ENCODE measurements around the gene PTPN9. TPM values are rescaled to one million over a fixed set of nuclear protein-coding genes. Genes with fewer than 3 reads are reported as not detected.
A peak's percentile ranks its signal among the peaks of the same experiment; 100 is the strongest.

The PTPN9 gene
- total RNA-seq, 4 donors from 2014 or later: 16.3 to 30.6 (median 25.0) TPM

DNA sequence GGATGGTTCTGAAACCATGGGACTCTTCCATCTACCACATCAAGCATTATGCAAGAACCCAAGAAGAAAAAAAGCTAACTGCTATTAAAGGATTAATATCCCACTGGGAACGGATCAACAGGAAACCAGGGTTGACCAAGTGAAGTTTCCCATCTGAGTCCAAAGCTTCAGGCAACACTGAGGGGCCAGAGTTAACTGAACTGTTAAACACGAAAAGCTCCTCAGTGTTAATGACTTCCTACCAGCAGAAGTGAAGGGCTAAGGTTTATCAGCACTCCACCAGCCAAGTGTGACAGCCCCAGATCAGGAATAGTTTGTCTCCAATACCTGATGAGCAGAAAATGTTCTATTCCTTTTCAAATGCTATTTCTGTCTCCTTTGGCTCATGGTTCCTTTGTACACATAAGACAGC is 36.7 kb downstream of the PTPN9 start:
- peak overlapping the region in 3 of 4 donors; percentile 46 to 57 (median 52) for H3K27ac ChIP-seq
- no peaks in the 10 kb centered on the region for H3K9me3 ChIP-seq
- TF ChIP-seq POLR2AphosphoS5 (IDR thresholded peaks at IDR 0.05): no peak
- no peak for TF ChIP-seq CTCF (IDR thresholded peaks at IDR 0.05)
- no peak for TF ChIP-seq POLR2A (IDR thresholded peaks at IDR 0.05)
- no peak for TF ChIP-seq EP300 (IDR thresholded peaks at IDR 0.05)
- H3K4me3 ChIP-seq: no peak overlapping the region
- H3K36me3 ChIP-seq: no peaks in the 10 kb centered on the region
- peaks cover 0 to 34% (median 15%) of the 10 kb centered on the region in 3 donors for H3K4me1 ChIP-seq
- 38% methylated on average over 2 of the region's 2 CpGs for WGBS, 2 donors (ENCODE audit: low coverage in 1 of 2)
- ATAC-seq: peak; percentile 51
- no peaks in the 10 kb centered on the region for H3K27me3 ChIP-seq

DNA sequence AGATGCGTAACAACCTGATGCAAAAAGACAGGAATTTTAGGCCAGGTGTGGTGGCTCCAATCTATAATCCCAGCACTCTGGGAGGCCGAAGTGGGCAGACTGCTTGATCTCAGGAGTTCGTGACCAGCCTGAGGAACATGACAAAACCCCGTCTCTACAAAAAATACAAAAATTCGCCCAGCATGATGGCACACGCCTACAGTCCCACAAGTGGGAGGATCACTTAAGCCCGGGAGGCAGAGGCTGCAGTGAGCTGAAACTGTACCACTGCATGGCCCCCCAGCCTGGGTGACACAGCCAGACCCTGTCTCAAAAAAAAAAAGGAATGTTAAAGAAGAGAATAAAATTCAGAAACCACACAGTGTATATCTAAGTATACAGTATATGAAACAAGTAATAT is 40.7 kb downstream of the PTPN9 start:
- Histone ChIP-seq H3K27ac (no peak overlapping the region), H3K36me3 (no peaks in the 10 kb centered on the region)

GRCh38 chr15:75533945-75534344 is 45.2 kb downstream of the PTPN9 start:
- no peak for TF ChIP-seq POLR2AphosphoS5 (IDR thresholded peaks at IDR 0.05)
- no peak for TF ChIP-seq POLR2A (IDR thresholded peaks at IDR 0.05)
- no peak for TF ChIP-seq CTCF (IDR thresholded peaks at IDR 0.05)
- Histone ChIP-seq H3K9me3 (no peaks in the 10 kb centered on the region), H3K4me1 (peaks cover 25 to 38% (median 30%) of the 10 kb centered on the region in 3 donors), H3K36me3 (no peaks in the 10 kb centered on the region), H3K4me3 (no peak overlapping the region), H3K27ac (peak overlapping the region; percentile 77 to 91 (median 84)), H3K27me3 (no peaks in the 10 kb centered on the region)
- 69 to 88% methylated on average over 1 of the region's 1 CpG for WGBS, 2 donors (ENCODE audit: low coverage in 1 of 2)
- ATAC-seq: no peak

More for the DNA sequence above, 40.7 kb downstream of the PTPN9 start:
- H3K9me3 ChIP-seq: no peaks in the 10 kb centered on the region
- H3K27me3 ChIP-seq: no peaks in the 10 kb centered on the region
- WGBS, 2 donors (ENCODE audit: low coverage in 1 of 2): 89% methylated on average over 5 to 7 of the region's 7 CpGs
- no peak for ATAC-seq
- peaks cover 4 to 29% (median 18%) of the 10 kb centered on the region in 3 donors for H3K4me1 ChIP-seq
- no peak overlapping the region for H3K4me3 ChIP-seq
- TF ChIP-seq EP300 (IDR thresholded peaks at IDR 0.05): no peak
- TF ChIP-seq CTCF (IDR thresholded peaks at IDR 0.05): no peak
- TF ChIP-seq POLR2AphosphoS5 (IDR thresholded peaks at IDR 0.05): no peak
- no peak for TF ChIP-seq POLR2A (IDR thresholded peaks at IDR 0.05)

- Histone ChIP-seq H3K9me3 (no peaks in the 10 kb centered on the region), H3K4me1 (peaks cover 25 to 51% (median 34%) of the 10 kb centered on the region in 3 donors), H3K27me3 (no peaks in the 10 kb centered on the region), H3K36me3 (no peaks in the 10 kb centered on the region), H3K27ac (peak overlapping the region; percentile 77 to 91 (median 84)), H3K4me3 (no peak overlapping the region)
- ATAC-seq: peak; percentile 93
- no peak for TF ChIP-seq POLR2A (IDR thresholded peaks at IDR 0.05)
- peak; percentile 76 for TF ChIP-seq POLR2AphosphoS5 (IDR thresholded peaks at IDR 0.05)
- TF ChIP-seq CTCF (IDR thresholded peaks at IDR 0.05): peak; percentile 37 to 74 (median 61)
- TF ChIP-seq EP300 (IDR thresholded peaks at IDR 0.05): no peak
- 0% methylated on average over 1 of the region's 1 CpG; no CpG with 5 or more reads in 1 of the 2 donors for WGBS, 2 donors (ENCODE audit: low coverage in 1 of 2)
These were observed 46.5 kb downstream of the PTPN9 start for GRCh38 chr15:75532413-75533250.

DNA sequence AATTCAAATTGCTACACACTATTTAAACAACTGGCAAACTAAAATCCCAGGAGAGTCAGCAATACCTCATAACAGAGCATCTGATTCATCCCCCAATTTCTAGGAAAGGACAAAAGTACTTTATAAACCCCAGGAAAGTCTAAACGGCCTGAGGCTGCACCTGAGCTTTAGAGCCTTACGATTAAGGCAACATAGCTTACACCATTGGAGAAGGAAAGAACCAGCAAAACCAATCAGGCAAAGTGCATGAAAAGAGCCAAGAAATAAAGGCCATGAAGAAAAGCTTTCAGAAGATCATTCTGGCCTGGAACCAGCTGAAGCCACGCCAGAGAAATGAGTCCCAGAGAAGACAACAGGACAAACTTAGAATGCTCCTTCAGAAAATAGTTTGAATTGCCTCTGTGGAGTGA is 48.1 kb downstream of the PTPN9 start:
- peak overlapping the region; percentile 77 to 91 (median 84) for H3K27ac ChIP-seq
- 0 to 6% methylated on average over 2 to 3 of the region's 3 CpGs for WGBS, 2 donors (ENCODE audit: low coverage in 1 of 2)
- peak; percentile 4 for ATAC-seq
- no peaks in the 10 kb centered on the region for H3K9me3 ChIP-seq
- peaks cover 25 to 51% (median 34%) of the 10 kb centered on the region in 3 donors for H3K4me1 ChIP-seq
- H3K36me3 ChIP-seq: peaks cover 0 to 11% of the 10 kb centered on the region in 2 donors
- TF ChIP-seq EP300 (IDR thresholded peaks at IDR 0.05): no peak
- H3K27me3 ChIP-seq: no peaks in the 10 kb centered on the region
- no peak overlapping the region for H3K4me3 ChIP-seq

Data from gastroesophageal sphincter (tissue), 4 donors.